ENCODE results near the gene CTNNBL1.

DNA sequence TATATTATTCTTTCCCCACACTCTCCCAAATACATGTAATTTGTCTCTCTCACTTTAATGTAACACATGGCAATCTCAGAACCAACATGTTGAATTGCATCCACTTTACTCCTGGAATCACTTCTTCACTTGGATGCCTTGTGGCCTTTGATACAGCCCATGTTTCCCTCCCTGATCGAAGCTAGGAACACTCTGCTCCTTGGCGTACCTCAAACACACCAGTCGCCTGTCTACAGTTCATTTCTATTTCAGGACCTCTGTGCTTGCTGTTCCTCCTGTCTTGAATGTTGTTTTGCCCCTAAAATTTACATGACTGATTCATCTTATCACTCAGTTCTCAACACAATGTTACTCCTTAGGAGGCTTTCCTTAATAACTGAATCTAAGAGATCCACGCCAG is 106.8 kb downstream of the CTNNBL1 start:
- TF ChIP-seq POLR2AphosphoS5 (IDR thresholded peaks at IDR 0.05) (no peak), CTCF (IDR thresholded peaks at IDR 0.05) (no peak), EP300 (IDR thresholded peaks at IDR 0.05) (no peak)

Measured in stomach (tissue), 4 donors.